ENCODE results near the gene GCK.

GCK gene

DNA sequence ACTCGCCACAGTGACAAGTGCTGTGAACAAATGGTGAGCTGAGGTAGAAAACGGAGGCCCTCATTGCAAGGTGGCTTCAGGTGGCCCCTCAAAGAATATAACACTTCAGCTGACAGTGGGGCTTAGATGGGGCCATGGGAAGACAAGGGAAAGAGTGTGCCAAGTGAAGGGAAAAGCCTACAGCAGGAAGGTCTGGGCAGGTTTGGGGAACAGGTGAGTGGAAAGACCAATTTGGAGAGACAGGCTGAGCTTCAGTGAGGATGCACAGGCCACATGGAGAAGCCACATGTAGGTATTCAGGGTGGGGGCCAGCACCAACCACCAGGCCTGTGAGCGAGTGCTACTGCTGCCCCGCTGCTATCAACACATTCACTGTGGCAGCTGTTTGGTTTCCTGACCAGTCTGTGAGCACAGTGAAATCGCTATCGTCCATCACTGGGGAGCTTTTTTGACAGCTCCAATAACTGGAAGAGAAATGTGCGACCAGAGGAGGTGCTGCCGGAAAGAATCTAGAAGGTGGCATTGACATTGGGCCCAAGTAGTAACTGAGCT is 69.3 kb downstream of the GCK start:
- FAIRE-seq (no peak), DNase-seq (ENCODE audit: low spot score) (no peak)

DNA sequence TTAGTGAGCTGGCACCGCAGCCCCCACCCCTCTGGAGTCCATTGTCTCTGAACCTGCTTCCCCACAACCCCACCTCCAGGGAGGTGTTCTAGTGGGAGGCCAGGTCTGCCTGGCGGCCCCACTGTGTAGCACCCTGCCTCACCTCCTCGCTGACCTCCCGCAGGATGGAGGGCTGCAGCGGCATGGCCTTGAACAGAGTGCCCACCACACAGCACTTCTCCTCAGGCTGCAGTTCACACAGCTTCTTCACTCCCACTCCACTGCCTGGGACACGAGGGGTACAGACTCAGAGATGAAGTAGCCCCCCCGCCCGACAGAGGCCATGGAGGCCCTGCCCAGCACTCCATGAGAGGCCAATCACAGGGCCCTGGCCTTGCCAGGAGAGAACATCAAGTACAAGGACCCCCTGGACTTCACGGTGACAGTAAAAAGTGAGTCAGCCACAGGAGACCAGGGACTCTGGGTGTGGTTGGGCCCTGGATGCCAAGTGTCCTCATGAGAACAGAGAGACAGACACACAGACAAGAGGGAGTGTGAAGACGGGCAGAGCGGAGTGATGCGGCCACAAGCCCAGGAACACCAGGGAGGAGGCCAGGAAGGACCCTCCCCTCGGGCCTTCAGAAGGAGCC is 71.3 kb downstream of the GCK start:
- FAIRE-seq (no peak), DNase-seq (ENCODE audit: low spot score) (no peak)

DNA sequence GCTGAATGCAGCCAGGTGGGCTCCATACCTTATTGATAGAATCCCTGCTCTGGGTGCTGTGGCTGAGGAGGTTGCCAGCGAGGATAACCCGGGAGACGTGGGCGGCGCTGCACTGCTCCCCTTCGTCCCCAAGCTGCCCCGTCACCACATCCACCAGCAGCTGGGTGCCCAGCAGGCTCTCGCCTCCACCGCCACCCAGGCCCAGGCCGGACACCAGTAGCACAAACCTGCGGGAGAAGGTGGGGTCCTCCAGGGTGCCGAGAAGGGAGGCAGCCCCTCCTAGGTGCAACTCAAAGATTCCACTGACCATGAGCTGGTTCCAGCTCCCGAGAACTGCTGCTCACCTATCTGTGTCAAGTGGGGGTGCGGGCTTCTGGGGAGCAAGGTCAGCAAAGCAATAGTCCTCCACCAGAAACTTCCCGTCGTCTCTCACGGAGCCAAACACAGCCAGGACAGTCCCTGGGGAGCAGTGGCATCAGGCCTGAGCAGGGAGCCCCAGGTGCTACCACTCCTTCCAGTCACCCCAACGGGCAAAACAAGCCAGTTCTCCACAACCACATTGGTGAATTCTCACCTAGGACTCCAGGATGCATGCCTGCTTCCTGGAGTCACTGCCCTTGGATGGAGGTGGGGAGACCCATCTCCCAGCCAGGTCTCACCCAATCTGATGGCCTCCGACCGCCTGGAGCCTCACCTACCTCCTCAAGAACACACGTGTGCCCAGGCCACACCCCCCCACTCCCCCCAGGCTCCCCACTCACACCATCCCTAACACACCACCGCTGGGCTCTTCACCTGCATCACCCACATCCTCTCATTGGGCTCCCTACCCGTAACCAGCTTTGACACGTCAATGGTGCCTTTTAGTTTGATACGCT is 72.2 kb downstream of the GCK start:
- no peak for DNase-seq (ENCODE audit: low spot score)
- no peak for FAIRE-seq

DNA sequence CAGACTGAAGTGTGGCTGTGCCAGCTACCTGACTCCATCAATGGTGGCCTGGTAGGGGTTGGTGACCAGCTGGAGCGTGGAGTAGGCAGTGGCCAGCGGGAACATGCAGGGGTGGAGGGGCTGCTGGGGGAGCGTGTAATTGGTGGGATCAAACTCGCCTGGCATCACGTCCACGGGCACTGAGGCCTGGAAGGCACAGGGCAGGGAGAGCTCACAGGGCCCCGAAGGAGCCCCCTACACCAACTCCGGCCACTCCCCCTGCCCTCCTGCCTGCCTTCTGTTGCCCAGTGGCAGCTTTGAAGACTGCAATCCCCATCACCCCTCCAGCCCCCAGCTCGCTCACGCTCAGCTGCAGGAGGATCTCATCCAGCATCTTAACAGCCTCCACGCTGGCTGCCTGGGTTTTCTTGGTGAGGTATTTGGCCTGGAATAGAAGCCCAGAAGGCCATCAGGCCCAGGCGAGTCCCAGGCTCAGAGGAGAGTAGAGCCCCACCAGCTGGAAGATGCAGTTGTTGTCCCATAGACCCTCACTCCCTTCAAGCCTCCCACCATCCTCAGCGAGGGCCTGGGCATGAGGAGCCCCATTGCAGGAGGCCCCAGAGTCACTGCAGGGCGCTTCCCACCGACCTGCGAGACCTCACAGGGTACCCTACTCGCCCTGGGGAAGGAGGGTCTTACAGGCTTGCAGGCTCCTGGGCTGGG is 73.0 kb downstream of the GCK start:
- peak; percentile 23 for FAIRE-seq

DNA sequence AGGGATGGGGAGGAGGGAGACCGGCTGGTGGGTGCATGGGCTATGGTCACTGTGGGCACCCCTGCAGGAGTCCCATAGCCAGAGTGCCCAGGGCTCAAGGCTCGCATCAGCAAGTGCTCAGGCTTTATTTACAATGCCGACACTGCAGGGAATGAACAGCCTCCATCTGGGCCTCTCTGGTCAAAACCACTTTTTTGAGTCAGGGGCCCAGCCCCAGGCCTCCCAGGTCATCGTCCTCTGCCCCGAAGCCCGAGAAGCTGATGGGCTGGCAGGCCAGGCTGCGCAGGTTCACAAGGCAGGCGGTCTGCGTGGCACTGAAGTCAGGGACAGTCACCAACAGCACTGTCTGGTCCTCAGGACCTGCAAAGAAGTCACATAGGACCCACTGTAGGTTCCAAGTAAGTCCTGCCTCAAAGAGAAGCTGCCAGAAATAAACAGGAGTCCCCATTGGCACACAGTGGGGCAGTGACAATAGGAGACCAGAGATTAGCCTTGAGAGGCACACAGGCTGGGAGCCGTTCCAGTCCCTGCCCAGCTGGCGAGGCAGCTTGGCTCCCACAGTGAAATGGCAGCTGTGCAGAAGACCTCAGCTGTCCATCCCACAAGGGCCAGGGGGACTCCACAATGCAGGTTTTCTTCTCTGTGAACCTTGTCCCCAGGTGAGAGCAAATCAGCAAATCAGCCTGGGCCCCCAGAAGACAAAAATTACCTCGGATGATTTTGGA is 74.5 kb downstream of the GCK start:
- DNase-seq (ENCODE audit: low spot score) (no peak), FAIRE-seq (no peak)

More for the DNA sequence above, 73.0 kb downstream of the GCK start:
- DNase-seq (ENCODE audit: low spot score), result no peak

DNA sequence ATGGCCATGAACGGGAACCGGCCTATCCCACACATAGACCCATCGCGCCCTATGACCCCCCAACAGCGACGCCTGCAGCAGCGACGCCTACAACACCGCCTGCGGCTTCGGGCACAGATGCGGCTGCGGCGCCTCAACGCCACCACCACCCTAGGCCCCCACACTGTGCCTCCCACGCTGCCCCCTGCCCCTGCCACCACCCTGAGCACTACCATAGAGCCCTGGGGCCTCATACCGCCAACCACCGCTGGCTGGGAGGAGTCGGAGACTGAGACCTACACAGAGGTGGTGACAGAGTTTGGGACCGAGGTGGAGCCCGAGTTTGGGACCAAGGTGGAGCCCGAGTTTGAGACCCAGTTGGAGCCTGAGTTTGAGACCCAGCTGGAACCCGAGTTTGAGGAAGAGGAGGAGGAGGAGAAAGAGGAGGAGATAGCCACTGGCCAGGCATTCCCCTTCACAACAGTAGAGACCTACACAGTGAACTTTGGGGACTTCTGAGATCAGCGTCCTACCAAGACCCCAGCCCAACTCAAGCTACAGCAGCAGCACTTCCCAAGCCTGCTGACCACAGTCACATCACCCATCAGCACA is 75.4 kb downstream of the GCK start:
- FAIRE-seq (peak; percentile 44), DNase-seq (ENCODE audit: low spot score) (no peak)

DNA sequence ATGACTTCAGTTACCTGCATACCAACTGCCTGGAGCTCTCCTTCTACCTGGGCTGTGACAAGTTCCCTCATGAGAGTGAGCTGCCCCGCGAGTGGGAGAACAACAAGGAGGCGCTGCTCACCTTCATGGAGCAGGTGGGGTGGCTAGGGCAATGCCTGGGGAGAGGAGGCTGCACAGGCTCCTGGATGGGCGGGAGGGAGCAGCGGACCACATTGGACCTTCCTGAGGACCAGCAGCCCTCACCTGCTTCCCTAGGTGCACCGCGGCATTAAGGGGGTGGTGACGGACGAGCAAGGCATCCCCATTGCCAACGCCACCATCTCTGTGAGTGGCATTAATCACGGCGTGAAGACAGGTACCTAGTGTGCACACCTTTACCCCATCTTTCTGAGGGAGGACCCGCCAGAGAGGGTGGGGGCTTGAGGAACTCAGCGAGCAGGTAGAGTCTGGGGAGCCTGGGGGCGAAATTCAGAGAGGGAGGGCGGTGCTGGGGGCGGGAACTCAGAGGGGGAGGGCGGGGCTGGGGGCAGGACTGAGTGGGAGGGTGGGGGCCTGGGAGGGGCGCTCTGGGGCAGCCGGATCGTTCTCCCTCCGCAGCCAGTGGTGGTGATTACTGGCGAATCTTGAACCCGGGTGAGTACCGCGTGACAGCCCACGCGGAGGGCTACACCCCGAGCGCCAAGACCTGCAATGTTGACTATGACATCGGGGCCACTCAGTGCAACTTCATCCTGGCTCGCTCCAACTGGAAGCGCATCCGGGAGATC is 76.1 kb downstream of the GCK start:
- FAIRE-seq, result peak; percentile 91

DNA sequence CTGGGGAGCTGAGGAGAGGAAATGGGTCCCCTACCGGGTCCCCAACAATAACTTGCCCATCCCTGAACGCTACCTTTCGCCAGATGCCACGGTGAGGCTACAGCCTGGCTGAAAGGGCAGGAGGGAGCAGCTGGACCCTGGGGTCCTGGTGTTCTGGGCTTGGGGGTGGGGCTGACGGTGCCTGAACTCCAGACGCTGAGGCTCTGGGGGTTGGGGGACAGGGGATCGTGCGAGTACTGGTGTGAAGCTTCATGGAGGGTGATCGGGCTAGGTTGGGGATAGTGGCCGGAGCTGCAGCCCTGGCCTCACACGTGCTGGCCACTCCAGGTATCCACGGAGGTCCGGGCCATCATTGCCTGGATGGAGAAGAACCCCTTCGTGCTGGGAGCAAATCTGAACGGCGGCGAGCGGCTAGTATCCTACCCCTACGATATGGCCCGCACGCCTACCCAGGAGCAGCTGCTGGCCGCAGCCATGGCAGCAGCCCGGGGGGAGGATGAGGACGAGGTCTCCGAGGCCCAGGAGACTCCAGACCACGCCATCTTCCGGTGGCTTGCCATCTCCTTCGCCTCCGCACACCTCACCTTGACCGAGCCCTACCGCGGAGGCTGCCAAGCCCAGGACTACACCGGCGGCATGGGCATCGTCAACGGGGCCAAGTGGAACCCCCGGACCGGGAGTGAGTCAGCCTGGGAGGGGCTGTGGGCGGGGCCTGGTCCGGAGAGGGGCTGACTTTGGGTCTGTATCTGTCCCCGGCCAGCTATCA is 76.8 kb downstream of the GCK start:
- FAIRE-seq (peak; percentile 44), DNase-seq (ENCODE audit: low spot score) (no peak)

More for the DNA sequence above, 76.1 kb downstream of the GCK start:
- DNase-seq (ENCODE audit: low spot score), result no peak

DNA sequence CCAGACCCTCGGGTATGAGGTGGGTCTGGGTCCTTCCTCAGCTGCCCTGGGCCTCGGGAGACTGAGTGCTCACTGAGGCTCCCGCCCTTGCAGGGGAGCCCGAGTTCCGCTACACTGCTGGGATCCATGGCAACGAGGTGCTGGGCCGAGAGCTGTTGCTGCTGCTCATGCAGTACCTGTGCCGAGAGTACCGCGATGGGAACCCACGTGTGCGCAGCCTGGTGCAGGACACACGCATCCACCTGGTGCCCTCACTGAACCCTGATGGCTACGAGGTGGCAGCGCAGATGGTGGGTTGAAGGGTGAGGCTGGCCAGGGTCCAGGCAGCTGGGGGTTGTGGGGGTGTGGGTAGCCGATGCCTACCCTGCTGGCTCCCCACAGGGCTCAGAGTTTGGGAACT is 77.5 kb downstream of the GCK start:
- DNase-seq (ENCODE audit: low spot score) (no peak), FAIRE-seq (peak; percentile 74)

DNA sequence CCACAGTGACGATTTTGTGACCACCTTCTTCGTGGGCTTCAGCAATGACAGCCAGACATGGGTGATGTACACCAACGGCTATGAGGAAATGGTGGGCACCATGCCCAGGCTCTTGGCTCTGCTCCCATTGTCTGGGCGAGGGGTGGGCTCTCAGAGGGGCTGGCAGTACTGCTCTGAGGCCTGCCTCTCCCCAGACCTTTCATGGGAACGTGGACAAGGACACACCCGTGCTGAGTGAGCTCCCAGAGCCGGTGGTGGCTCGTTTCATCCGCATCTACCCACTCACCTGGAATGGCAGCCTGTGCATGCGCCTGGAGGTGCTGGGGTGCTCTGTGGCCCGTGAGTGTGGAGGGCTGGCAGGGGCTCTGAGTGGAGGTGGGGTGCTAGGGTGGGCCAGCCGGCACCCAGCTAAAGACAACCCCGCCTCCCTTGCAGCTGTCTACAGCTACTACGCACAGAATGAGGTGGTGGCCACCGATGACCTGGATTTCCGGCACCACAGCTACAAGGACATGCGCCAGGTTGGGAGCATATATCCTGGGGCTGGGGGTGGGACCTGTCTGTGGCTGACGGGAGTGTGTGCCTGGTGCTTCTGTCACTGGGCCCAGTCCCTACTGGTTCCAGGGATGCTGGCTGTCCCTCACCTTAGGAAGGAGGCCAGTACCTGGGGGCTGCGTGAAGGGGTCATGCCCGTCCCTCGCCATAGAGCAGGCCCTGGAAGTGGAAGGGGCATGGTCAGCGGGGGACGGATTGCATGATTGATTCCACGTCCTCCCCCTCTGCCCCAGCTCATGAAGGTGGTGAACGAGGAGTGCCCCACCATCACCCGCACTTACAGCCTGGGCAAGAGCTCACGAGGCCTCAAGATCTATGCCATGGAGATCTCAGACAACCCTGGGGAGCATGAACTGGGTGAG is 78.3 kb downstream of the GCK start:
- FAIRE-seq, result peak; percentile 9
- no peak for DNase-seq (ENCODE audit: low spot score)

DNA sequence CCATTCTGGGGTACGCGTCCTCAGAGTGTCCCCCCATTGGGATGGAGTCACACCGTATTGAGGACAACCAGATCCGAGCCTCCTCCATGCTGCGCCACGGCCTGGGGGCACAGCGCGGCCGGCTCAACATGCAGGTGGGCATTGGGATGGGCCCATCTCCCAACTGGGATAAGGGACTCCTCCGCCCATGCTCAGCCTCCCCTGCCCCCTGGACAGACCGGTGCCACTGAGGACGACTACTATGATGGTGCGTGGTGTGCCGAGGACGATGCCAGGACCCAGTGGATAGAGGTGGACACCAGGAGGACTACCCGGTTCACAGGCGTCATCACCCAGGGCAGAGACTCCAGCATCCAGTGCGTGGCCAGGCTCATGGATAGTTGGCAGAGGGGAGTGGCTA is 79.2 kb downstream of the GCK start:
- DNase-seq (ENCODE audit: low spot score), result no peak
- FAIRE-seq, result peak; percentile 79

DNA sequence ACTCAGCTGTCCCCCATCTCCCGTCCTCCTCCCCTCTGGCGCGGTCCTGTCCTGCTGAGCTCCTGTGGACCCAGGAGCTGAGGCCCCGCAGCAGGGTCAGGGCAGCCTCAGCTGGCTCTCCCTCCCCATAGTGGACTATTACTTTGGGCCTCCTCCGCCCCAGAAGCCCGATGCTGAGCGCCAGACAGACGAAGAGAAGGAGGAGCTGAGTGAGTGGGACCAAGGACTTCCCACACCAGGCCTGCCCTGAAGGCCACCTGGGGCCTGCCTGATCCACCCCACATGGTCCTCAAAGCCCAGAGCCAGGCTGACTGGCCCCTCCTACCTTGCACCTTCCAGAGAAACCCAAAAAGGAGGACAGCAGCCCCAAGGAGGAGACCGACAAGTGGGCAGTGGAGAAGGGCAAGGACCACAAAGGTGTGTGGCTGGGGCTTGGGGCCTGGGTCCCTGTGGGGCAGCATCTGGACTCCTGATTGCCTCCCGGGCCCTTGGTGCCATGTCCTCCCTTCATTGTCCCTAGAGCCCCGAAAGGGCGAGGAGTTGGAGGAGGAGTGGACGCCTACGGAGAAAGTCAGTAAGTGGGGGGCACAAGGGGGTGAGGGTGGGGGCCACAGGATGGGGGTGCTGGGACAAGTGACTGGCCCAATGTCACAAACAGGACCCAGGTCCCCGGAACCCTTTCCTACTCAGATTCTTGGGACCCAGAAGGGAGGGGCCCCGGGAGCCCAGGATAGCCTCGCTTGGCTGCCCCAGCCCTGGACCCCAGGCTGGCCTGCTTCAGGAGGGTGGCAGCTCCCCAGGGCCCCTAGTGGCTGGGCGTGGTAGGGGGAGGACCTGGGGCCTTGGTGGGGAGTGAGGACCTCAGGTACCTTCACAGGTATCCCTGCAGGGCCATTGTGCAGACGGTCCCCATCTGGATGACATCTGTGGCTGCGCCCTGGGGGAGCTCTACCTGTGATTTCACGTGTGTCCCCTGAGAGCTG is 80.2 kb downstream of the GCK start:
- DNase-seq (ENCODE audit: low spot score) (no peak), FAIRE-seq (no peak)

DNA sequence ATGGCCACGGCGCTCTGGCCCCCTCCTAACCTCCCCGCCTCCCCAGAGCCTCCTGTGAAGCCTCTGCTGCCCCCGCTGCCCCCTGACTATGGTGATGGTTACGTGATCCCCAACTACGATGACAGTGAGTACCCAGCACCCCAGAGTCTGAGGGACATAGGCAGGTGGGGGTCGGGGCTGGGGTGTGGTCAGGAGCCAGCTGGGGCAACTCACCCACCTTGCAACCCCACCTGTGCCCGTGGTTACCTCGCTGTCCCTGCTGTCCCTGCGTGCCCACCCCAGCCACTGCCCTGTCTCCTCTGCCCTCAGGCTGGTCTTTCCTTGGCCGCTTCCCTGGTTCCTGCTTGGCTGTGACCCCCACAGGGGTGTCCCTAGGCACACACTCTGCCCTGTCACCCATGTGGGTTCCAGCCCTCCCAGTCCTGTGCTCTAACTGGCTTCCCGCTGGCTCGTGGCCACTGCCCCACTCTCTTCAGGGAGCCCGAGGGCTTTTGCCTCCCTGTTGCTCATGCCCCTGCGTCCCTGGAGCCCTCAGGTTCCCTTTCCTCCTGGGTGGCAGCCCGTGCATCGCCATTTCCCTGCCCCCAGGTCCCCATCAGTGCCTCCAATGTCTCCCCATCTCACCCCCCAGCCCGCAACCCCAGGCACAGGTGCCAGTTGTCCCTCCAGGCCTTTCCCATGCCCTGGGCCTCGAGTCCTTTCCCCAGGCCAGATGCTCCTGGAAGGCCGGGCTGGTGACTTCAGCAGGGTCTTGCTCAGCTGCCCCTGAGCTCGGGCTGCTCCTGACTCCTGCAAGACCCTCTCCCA is 81.1 kb downstream of the GCK start:
- FAIRE-seq (peak; percentile 9), DNase-seq (ENCODE audit: low spot score) (no peak)

DNA sequence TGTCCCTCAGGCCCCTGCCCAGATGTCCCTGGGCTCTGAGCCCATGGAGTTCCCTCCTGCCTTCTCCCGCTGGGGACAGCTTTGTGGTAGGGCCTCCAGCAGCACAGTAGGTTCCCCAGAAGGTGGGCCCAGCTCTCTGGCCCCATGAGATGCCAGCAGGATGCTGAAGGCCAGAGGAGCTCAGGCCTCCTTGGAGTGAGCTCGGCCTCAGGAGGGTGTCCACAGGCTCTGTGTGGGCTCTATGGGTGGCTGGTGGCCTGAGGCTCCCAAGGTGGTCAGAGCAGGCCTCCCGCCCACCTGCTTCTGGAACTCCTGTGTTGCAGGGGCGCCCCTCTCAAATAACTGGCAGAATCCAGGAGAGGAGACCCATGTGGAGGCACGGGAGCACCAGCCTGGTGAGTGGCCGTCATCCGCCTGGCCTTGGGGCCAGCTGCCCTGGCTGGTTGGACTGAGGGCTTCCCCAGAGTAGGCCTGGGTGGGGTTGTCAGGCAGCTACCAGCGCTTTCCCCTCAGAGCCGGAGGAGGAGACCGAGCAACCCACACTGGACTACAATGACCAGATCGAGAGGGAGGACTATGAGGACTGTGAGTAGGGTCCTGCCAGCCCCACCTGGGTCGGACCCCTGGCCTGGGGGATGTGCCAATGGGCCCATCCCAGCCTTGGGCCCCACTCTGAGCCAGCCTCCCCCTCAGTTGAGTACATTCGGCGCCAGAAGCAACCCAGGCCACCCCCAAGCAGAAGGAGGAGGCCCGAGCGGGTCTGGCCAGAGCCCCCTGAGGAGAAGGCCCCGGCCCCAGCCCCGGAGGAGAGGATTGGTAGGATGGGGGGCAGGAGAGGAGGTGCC is 81.9 kb downstream of the GCK start:
- DNase-seq (ENCODE audit: low spot score) (no peak), FAIRE-seq (no peak)

DNA sequence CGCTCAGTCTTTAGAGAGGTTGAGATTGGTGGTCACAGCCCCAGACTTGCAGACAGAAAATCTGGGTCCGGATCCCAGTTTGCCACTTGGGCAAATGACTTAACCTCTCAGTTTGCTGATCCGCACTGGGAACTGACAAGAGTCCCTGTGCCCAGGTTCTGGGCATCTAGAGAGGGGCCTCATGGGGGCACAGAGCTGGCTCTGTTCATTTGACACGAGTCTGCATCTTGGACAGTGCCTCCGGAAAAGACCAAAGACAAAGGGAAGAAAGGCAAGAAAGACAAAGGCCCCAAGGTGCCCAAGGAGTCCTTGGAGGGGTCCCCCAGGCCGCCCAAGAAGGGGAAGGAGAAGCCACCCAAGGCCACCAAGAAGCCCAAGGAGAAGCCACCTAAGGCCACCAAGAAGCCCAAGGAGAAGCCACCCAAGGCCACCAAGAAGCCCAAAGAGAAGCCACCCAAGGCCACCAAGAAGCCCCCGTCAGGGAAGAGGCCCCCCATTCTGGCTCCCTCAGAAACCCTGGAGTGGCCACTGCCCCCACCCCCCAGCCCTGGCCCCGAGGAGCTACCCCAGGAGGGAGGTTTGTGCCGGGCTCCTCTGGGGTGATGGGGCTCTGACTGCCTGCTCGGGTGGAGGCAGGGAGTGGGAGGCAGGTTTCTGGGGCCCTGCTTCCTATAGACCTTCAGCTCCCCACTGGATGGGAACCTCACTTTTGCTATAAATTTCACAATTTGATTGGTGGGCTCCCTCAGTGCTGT is 82.8 kb downstream of the GCK start:
- DNase-seq (ENCODE audit: low spot score), result no peak
- no peak for FAIRE-seq

All from urothelium cell line (cell line).